ENCODE measurements around the gene PI4KA.

PI4KA gene

GRCh38 chr22:20868025-20868962, 9.7 kb upstream of the PI4KA start:
- Histone ChIP-seq H3K27me3 (ENCODE audit: insufficient read depth, poor library complexity, severe bottlenecking) (no peaks in the 10 kb centered on the region), H3K4me3 (replicated peaks; ENCODE audit: insufficient read depth, low read length) (no peak overlapping the region), H3K27ac (replicated peaks) (no peak overlapping the region)
- TF ChIP-seq GABPA (IDR thresholded peaks at IDR 0.05; ENCODE audit: low read depth) (no peak), CTCF (IDR thresholded peaks at IDR 0.05; ENCODE audit: insufficient read depth, low read length) (no peak), SPI1 (IDR thresholded peaks at IDR 0.05; ENCODE audit: borderline replicate concordance, low read depth) (no peak), POLR2AphosphoS5 (IDR thresholded peaks at IDR 0.05; ENCODE audit: low read depth) (no peak), REST (IDR thresholded peaks at IDR 0.05; ENCODE audit: insufficient replicate concordance, low read depth) (no peak)
- DNase-seq (ENCODE audit: low read depth in 1 of 2, low spot score in 1 of 2) = no peak

GRCh38 chr22:20867179-20868024, 8.8 kb upstream of the PI4KA start:
- no peak overlapping the region for H3K4me3 ChIP-seq (replicated peaks; ENCODE audit: insufficient read depth, low read length)
- H3K27me3 ChIP-seq (ENCODE audit: insufficient read depth, poor library complexity, severe bottlenecking) = no peaks in the 10 kb centered on the region
- TF ChIP-seq POLR2AphosphoS5 (IDR thresholded peaks at IDR 0.05; ENCODE audit: low read depth) (no peak), GABPA (IDR thresholded peaks at IDR 0.05; ENCODE audit: low read depth) (no peak), REST (IDR thresholded peaks at IDR 0.05; ENCODE audit: insufficient replicate concordance, low read depth) (no peak), SPI1 (IDR thresholded peaks at IDR 0.05; ENCODE audit: borderline replicate concordance, low read depth) (no peak), CTCF (IDR thresholded peaks at IDR 0.05; ENCODE audit: insufficient read depth, low read length) (no peak)
- DNase-seq (ENCODE audit: low read depth in 1 of 2, low spot score in 1 of 2) = peak; percentile 14 to 24
- no peak overlapping the region for H3K27ac ChIP-seq (replicated peaks)

- TF ChIP-seq CTCF (IDR thresholded peaks at IDR 0.05; ENCODE audit: insufficient read depth, low read length) (no peak), SPI1 (IDR thresholded peaks at IDR 0.05; ENCODE audit: borderline replicate concordance, low read depth) (no peak), POLR2AphosphoS5 (IDR thresholded peaks at IDR 0.05; ENCODE audit: low read depth) (no peak), REST (IDR thresholded peaks at IDR 0.05; ENCODE audit: insufficient replicate concordance, low read depth) (no peak), GABPA (IDR thresholded peaks at IDR 0.05; ENCODE audit: low read depth) (no peak)
- no peak overlapping the region for H3K27ac ChIP-seq (replicated peaks)
- no peak overlapping the region for H3K4me3 ChIP-seq (replicated peaks; ENCODE audit: insufficient read depth, low read length)
- H3K27me3 ChIP-seq (ENCODE audit: insufficient read depth, poor library complexity, severe bottlenecking) = no peaks in the 10 kb centered on the region
- no peak for DNase-seq (ENCODE audit: low read depth in 1 of 2, low spot score in 1 of 2)
These were observed 8.1 kb upstream of the PI4KA start for GRCh38 chr22:20866736-20867135.

All from HL-60 (cell line).